GM19328 (cell line): ENCODE measurements around the gene HLF.

Source experiments
- ATAC-seq: cut with Tn5 transposase; IDR thresholded peaks from one replicate; pipeline ENCODE4 v1.9.1; 2021; ENCODE audit warnings: mild to moderate bottlenecking, moderate library complexity; ENCODE audit not compliant: unreplicated experiment

HLF gene

DNA sequence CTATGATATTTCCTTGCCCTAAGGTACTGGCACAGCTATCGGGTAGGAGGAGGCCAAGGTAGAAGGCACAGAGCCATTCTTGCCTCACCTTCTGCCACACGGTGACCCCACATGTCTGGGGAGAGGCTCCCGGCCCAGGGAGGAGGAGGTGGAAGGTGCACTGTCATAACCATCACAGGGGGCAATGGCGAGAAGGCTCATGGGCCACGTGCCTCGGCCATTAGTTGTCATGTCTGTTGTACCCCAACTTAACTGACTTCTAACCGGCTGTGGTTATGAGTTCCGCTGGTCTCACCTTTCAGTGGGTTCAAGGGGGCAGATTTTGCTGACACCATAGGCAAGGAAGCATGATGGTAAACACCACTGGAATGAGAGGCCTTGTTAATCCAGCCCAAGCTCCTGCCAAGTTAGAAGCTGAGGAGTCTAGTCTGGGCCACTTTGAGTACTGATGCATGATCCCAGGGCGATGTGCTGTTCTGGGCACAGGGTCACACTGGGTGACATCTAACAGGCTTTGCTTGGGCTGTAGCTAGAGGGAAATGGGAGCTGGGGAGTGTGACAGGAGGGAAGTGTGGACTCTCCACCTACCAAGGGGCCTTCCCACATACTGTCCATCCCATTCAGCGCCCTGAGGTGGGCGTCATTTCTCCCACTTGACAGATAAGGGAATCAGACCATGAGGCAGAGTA lies 39.6 kb downstream of the HLF start:
- ATAC-seq, result no peak

DNA sequence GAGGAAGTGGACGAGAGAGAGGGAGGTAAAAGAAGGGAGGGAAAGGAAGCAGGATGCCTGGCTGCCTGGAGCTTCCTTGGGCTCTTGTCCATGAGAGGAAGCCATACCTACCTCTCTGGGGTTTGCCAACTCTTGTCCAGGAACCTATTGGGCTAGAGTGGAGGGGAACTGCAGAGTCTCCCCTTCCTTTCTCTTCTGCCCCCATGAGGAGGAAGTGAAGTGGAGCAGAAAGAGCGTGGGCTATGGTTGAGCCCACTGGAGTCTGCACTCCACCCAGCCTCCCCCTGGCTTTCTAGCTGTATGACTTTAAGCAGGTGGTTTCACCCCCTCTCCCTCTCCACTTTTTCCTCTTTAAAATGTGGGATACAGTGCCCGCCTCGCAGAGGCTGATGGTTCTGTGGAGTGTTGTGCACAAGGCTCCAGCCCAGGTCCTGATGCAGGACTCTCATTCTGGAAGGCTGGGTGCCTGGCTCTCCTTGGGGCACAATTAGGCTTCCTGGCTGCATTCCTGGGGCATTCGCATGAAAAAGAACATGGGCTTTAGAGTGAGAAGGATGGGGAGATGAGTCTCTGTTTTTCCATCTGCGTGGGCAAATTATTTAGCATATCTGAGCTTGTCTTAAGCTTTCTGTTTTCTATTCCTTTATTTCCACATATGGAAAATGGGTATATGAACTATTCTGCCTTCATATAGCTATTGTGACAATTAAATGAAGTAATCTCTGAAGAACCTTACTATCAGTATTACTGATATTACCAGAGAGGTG lies 40.7 kb downstream of the HLF start:
- ATAC-seq, result no peak

DNA sequence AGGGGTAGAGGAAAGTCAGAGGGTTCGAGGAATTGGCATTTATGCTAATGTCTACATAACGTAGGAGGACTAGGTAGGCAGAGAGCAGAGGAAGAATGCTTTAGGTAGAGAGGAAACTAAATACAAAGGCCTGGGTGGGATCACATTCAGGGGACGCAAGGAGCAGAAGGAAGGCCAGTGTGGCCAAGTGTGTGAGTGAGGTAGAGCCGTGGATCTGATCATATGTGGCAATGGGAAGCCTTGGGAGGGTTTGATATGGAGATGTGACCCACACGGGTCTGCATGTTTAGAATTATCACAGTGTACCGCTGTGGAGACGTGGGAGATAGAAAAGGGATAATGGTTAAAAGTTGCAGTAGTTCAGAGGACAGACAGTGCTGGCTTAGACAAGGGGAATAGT lies 43.1 kb downstream of the HLF start:
- ATAC-seq, result no peak

DNA sequence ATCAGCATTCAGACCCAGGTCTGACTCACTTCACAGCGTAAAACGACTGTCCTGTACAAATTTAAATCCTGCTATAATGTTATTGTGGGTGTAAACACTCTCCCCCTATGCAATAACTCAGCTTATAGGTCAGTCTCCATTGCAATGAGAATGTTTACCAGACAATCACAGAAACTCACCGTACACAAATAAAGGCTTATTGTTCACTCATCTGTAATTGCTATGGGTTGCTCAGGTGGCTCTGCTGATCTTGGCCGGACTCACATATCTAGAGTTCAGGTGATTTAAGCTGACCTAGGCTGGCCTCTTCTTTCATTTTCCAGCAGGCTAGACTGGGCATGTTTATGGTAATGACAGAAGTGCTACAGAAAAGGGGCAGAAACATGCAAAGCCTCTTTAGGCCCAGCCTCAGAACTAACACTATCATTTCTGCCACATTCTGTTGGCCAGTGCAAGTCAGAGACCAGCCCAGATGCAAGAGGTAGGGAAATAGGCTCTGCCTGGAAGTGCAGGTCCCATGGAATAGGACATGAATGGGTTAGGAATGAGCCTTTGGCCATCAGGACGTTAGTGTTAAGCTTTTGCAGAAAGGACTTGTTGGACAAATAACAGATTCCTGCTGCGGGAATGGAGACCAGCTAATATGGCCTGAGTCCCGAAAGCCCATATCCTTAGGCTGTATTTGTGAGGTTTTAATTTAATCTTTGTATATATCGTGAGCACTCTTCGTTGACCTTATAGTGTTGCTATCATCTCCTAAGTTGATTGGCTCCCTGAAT lies 44.0 kb downstream of the HLF start:
- ATAC-seq, result no peak

DNA sequence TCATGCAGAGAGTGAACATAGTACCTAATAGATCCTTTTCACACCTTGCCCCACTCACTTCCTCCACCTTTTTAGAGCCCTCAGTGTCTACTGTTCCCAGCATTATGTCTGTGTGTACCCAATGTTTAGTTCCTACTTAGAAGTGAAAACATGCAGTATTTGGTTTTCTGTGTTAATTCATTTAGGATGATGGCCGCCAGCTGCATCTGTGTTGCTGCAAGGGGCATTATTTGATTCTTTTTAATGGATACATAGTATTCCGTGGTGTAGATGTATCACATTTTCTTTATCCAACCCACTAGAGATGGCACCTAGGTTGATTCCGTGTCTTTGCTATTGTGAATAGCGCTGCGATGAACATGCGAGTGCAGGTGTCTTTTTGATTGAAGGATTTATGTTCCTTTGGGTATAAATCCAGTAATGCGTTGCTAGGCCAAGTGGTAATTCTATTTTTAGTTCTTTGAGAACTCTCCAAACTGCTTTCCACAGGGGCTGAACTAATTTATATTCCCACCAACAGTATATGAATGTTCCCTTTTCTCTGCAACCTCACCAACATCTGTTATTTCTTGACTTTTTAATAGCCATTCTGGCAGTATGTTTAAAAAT lies 47.1 kb downstream of the HLF start:
- no peak for ATAC-seq

DNA sequence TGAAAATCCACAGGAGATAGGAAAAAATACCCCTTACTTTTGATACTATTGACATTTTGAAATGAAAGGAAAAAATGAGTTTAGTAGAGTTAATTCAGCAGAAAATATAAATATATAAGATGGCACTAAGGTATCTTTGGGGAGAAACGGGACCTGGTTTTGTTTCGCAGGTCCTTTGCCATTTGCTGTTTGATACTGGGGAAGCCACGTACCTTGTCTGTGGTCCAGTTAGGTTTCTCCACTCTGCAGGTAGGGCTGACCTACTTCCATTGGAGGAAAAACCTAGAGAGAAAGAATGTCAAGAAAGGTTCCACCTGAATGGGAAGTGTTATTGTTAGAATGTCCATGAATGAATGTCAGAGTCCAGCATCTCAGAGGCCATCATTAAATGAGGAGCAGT lies 48.1 kb downstream of the HLF start:
- no peak for ATAC-seq

DNA sequence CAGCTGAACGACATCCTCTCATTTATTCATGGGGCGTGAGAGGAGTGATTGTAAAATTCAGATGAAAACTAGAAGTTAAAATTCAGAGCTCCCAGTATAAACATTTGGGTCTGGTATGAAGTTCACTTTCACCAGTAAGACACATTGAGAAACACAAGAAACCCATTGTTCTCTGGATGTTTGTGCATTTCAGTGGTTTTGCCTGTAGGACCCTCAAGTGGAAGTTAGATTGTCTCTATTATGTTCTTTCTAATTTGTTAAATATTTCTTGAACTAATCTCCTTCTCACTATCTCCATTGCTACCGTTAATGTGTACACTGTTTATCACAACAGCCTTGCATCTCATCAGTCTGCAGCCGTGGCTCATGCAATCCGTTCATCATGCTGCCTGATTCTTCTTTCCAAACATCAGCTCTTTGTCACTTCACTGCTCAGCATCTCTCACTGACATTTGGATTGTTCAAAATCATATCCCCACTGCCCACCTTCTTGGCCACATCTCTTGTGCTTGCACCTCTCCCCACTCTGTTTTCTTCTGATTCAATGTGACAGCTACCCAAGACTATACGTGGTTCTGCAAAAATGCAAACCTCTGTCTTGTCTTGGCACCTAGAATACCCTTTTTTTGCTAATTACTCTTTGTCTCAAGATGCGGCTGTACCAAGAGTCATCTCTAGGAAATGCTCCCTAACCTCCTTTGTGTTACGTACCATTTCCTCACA lies 49.5 kb downstream of the HLF start:
- ATAC-seq, result no peak

DNA sequence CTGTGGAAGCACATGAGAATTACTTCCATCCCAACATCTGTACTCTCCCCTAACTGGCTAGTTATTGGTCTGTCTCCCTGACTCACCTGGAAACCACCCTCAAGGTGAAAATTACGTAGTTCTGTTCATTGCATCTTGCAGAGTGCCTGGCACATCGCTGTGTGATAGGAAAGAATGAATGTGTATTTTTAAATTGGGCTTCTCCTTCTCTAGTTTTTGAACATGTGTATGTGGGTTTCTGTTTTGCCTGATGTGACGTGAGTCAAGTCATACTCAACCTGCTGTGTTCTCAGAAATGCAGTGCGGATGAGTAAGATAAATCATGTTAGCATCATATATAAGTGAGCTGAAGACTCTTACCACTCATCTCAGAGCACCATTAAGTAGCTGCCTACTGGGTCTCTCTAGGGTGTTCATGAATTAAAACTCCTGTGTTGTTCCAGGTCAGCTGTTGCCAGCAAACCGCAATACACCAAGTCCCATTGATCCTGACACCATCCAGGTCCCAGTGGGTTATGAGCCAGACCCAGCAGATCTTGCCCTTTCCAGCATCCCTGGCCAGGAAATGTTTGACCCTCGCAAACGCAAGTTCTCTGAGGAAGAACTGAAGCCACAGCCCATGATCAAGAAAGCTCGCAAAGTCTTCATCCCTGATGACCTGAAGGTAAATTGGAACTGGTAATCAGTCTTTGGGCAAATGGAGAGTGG lies 50.2 kb downstream of the HLF start:
- no peak for ATAC-seq

DNA sequence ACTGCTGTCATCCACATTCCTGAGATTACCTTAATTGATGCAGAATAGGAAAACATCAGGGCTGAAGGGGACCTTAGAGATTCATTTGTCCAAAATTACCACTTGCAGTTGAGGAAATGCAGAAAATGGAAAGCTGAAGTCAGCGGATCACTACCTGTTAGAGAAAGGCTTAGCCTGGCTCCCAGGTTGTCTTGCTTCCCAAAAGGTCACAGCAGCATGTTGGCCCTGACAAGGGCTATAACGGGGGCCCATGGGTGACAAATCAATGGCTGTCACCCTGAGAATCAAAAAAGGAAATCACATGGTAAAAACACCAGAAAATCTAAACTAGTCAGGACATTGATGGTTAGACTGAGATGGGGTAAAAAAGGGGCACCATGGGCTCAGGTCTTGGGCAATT lies 51.7 kb downstream of the HLF start:
- ATAC-seq, result no peak

DNA sequence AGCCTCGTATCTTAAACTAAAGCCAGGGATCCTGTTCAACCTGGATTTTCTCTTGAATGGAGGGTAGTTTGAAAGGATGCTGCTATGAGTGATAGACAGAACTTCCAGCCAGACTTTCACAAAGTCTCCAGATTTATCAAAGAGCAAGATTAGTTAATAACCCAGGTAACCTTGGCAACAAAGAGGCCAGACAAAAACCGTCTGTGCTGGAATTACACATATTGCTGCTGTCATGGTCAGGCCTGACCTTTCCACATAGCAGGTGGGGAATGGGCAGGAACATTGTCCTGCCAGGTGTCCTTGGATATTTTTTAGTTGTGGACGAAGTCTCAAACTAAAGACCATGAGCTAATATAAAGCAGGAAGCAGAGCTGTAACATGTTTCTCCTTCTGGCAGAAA lies 52.5 kb downstream of the HLF start:
- ATAC-seq, result no peak

DNA sequence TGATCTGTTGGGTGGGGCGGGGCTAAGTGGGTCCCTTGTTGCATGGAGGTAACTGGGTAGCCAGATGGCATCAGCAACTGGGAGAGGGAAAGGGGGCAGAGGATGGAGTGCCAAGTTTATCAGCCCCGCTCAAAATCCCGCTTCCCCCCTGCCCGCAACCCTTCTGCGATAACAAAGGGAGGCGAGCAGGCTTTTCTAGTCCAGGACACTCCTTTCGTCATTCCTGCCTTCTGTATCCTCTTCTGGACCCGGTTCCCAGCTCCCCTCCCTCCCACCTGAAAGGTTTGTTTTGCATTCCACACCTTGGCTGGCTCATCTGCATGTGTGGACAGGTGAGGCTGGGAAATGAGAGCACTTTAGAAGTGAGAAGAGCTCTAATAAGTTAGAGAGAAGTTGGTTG lies 53.3 kb downstream of the HLF start:
- no peak for ATAC-seq

DNA sequence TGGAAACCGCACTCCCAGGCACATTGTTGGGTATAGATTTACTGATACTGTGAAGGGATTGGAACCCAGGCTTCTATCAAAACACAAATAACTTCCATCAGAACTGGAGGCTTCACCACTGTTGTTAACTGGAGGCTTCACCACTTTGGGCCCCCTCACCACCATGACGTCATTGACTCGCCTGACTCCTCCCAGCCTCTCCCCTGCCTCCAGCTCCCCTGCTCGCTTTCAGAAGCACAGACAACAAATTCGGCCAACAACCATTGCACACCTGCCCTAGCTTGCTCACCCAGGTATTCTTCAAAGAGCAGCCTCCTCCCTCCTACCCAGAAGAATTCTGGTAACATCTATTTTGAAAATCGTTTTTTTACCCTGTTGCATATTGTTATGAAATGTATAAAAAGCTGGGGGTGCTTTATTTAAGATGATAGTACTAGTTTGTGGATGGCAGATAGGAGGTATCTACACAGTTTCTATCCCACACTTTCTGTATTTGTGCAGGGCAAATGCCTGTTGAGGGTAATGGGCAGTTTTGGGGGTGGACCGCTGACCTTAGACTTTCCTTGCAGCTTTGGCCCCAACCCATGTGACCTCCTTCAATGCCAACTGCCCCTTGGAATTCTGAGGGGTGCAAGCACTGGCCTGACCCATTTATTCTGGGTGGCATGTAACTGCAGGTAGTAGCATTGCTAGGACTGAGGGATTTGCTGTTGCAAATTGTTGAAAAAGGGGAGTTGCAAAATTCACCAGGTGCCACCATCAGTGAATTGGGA lies 54.1 kb downstream of the HLF start:
- no peak for ATAC-seq

DNA sequence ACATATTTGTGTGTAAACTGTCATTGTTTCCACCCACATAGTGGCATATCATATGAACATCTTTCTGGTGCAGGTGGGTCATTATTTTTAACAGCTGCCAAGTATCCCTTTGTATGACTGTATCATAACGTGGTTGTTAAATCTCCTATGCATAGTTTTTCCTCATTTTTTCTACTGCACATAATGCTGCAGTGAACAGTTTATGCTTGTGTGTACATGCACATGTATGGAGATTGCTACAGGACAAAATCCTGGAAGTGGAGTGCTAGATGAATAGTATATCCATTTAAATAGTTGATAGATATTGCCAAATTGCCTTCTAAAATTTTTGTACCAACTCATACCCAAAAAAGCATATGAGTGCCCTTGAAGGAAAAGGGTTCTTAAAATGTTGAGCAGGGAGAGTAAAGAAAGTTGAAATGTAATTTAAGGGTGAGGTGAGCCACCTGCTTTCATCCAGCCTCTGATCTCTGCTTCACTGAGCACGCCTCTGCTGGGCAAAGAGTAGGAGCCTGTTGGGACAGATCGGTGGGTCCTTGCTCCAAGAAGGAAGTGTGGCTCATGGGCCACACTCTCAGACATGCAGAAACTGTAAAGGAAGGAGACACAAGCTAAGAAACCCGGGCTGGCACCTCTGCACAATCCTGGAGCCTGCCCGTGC lies 55.3 kb downstream of the HLF start:
- no peak for ATAC-seq

DNA sequence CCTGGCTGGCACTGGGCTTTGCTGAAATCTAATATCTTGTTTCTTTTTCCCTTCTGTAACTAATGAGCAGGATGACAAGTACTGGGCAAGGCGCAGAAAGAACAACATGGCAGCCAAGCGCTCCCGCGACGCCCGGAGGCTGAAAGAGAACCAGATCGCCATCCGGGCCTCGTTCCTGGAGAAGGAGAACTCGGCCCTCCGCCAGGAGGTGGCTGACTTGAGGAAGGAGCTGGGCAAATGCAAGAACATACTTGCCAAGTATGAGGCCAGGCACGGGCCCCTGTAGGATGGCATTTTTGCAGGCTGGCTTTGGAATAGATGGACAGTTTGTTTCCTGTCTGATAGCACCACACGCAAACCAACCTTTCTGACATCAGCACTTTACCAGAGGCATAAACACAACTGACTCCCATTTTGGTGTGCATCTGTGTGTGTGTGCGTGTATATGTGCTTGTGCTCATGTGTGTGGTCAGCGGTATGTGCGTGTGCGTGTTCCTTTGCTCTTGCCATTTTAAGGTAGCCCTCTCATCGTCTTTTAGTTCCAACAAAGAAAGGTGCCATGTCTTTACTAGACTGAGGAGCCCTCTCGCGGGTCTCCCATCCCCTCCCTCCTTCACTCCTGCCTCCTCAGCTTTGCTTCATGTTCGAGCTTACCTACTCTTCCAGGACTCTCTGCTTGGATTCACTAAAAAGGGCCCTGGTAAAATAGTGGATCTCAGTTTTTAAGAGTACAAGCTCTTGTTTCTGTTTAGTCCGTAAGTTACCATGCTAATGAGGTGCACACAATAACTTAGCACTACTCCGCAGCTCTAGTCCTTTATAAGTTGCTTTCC lies 56.0 kb downstream of the HLF start:
- no peak for ATAC-seq

DNA sequence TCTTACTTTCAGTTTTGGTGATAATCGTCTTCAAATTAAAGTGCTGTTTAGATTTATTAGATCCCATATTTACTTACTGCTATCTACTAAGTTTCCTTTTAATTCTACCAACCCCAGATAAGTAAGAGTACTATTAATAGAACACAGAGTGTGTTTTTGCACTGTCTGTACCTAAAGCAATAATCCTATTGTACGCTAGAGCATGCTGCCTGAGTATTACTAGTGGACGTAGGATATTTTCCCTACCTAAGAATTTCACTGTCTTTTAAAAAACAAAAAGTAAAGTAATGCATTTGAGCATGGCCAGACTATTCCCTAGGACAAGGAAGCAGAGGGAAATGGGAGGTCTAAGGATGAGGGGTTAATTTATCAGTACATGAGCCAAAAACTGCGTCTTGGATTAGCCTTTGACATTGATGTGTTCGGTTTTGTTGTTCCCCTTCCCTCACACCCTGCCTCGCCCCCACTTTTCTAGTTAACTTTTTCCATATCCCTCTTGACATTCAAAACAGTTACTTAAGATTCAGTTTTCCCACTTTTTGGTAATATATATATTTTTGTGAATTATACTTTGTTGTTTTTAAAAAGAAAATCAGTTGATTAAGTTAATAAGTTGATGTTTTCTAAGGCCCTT lies 56.8 kb downstream of the HLF start:
- no peak for ATAC-seq

DNA sequence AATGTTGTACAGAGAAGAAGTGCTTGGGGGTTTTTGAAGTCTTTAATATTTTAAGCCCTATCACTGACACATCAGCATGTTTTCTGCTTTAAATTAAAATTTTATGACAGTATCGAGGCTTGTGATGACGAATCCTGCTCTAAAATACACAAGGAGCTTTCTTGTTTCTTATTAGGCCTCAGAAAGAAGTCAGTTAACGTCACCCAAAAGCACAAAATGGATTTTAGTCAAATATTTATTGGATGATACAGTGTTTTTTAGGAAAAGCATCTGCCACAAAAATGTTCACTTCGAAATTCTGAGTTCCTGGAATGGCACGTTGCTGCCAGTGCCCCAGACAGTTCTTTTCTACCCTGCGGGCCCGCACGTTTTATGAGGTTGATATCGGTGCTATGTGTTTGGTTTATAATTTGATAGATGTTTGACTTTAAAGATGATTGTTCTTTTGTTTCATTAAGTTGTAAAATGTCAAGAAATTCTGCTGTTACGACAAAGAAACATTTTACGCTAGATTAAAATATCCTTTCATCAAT lies 57.8 kb downstream of the HLF start:
- ATAC-seq, result no peak

DNA sequence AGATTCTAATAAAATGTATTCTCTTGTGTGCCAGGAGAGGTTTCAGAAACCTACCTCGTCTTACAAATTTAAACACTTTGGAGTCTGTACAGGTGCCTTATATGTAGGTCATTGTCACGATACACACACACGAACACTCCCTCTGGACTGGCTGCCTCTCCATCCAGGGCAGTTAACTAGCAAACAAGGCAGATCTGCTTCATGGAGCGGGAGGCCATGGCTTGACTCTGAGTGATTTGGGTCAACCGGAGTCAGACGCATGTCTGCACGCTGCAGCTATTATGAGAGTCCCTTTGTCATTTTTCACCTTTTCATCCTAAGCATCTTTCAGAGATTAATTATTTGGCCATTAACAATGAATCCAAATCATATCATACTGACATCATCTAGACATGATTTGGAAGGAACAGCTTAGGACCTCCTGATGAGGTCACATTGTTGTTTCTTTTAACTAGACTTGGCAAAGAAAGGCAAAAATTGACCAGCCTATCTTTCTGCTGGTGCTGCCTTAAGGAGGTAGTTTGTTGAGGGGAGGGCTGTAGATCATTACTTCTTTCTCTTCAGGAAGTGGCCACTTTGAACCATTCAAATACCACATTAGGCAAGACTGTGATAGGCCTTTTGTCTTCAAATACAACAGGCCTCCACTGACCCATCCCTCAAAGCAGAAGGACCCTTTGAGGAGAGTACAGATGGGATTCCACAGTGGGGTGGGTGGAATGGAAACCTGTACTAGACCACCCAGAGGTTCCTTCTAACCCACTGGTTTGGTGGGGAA lies 58.9 kb downstream of the HLF start:
- no peak for ATAC-seq
